ENCODE measurements around the gene CASS4.

- TF ChIP-seq, protein P1, sequence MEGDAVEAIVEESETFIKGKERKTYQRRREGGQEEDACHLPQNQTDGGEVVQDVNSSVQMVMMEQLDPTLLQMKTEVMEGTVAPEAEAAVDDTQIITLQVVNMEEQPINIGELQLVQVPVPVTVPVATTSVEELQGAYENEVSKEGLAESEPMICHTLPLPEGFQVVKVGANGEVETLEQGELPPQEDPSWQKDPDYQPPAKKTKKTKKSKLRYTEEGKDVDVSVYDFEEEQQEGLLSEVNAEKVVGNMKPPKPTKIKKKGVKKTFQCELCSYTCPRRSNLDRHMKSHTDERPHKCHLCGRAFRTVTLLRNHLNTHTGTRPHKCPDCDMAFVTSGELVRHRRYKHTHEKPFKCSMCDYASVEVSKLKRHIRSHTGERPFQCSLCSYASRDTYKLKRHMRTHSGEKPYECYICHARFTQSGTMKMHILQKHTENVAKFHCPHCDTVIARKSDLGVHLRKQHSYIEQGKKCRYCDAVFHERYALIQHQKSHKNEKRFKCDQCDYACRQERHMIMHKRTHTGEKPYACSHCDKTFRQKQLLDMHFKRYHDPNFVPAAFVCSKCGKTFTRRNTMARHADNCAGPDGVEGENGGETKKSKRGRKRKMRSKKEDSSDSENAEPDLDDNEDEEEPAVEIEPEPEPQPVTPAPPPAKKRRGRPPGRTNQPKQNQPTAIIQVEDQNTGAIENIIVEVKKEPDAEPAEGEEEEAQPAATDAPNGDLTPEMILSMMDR (IDR thresholded peaks at IDR 0.05; ENCODE audit: extremely low read depth in 1 of 2, insufficient read depth in 1 of 2, low read depth in 1 of 2, low read length in 2 of 2) = no peak
- TF ChIP-seq POLR2A (IDR thresholded peaks at IDR 0.05; ENCODE audit: low read depth, low read length) (no peak), EZH2 (IDR thresholded peaks at IDR 0.05; ENCODE audit: borderline replicate concordance, low read depth, low read length, severe bottlenecking) (no peak), MYC (IDR thresholded peaks at IDR 0.05; ENCODE audit: low read depth, low read length) (no peak)
Measured at GRCh38 chr20:56458206-56458821, 46.3 kb downstream of the CASS4 start.
